ENCODE results near the gene RASGRP4. TPM values are rescaled to one million over a fixed set of nuclear protein-coding genes. Genes with fewer than 3 reads are reported as not detected.

RASGRP4 gene
- total RNA-seq, 2 donors from 2014 or later, result 0.09 TPM; not detected in 1

- Histone ChIP-seq H3K36me3 (ENCODE audit: control insufficient read depth, insufficient read depth, low read length) (no peaks in the 10 kb centered on the region), H3K9ac (ENCODE audit: extremely low read depth, low read length, poor library complexity, severe bottlenecking) (no peak overlapping the region), H3K4me3 (ENCODE audit: low read length) (no peak overlapping the region), H3K4me1 (ENCODE audit: control insufficient read depth, insufficient read depth, low read length) (peaks cover 2% of the 10 kb centered on the region), H3K27me3 (ENCODE audit: control insufficient read depth, insufficient read depth, low read length, poor library complexity, severe bottlenecking) (no peaks in the 10 kb centered on the region), H3K9me3 (ENCODE audit: control insufficient read depth, low read length) (no peaks in the 10 kb centered on the region), H3K27ac (ENCODE audit: low read depth, low read length) (no peak overlapping the region)
- DNase-seq, result no peak
- Mint-ChIP-seq H3K27me3 (ENCODE audit: insufficient read depth) (peaks cover 34% of the 10 kb centered on the region), H3K4me1 (peaks cover 14% of the 10 kb centered on the region), H3K9me3 (no peaks in the 10 kb centered on the region), H3K27ac (no peak overlapping the region), H3K36me3 (ENCODE audit: low read depth) (peaks cover 12% of the 10 kb centered on the region), H3K4me3 (no peak overlapping the region)
- TF ChIP-seq CTCF (conservative IDR thresholded peaks at IDR 0.05), result no peak
- 79% methylated on average over 4 to 8 of the region's 8 CpGs for WGBS, 2 experiments (ENCODE audit: insufficient coverage in 1 of 2, insufficient read length in 1 of 2)
Observed at GRCh38 chr19:38391911-38392464, 34.0 kb downstream of the RASGRP4 start.

- H3K9me3 ChIP-seq (ENCODE audit: control insufficient read depth, low read length), result no peaks in the 10 kb centered on the region
- no peaks in the 10 kb centered on the region for H3K9me3 Mint-ChIP-seq
- H3K36me3 Mint-ChIP-seq (ENCODE audit: low read depth), result peaks cover 7% of the 10 kb centered on the region
- peaks cover 2% of the 10 kb centered on the region for H3K4me1 ChIP-seq (ENCODE audit: control insufficient read depth, insufficient read depth, low read length)
- H3K27me3 ChIP-seq (ENCODE audit: control insufficient read depth, insufficient read depth, low read length, poor library complexity, severe bottlenecking), result no peaks in the 10 kb centered on the region
- WGBS, 2 experiments (ENCODE audit: insufficient coverage in 1 of 2, insufficient read length in 1 of 2), result 68 to 81% methylated on average over 6 to 20 of the region's 22 CpGs
- peaks cover 38% of the 10 kb centered on the region for H3K27me3 Mint-ChIP-seq (ENCODE audit: insufficient read depth)
- peak overlapping the region; percentile 77 for H3K4me3 Mint-ChIP-seq
- no peak overlapping the region for H3K27ac ChIP-seq (ENCODE audit: low read depth, low read length)
- peaks cover 14% of the 10 kb centered on the region for H3K4me1 Mint-ChIP-seq
- no peaks in the 10 kb centered on the region for H3K36me3 ChIP-seq (ENCODE audit: control insufficient read depth, insufficient read depth, low read length)
- peak overlapping the region; percentile 29 for H3K4me3 ChIP-seq (ENCODE audit: low read length)
- peak; percentile 62 for DNase-seq
- no peak overlapping the region for H3K9ac ChIP-seq (ENCODE audit: extremely low read depth, low read length, poor library complexity, severe bottlenecking)
- H3K27ac Mint-ChIP-seq, result peak overlapping the region; percentile 35
- no peak for TF ChIP-seq CTCF (conservative IDR thresholded peaks at IDR 0.05)
Observed at GRCh38 chr19:38389957-38390924, 35.8 kb downstream of the RASGRP4 start.

GRCh38 chr19:38389101-38389925 is 36.7 kb downstream of the RASGRP4 start:
- peaks cover 36% of the 10 kb centered on the region for H3K27me3 Mint-ChIP-seq (ENCODE audit: insufficient read depth)
- H3K27me3 ChIP-seq (ENCODE audit: control insufficient read depth, insufficient read depth, low read length, poor library complexity, severe bottlenecking), result no peaks in the 10 kb centered on the region
- no peaks in the 10 kb centered on the region for H3K36me3 ChIP-seq (ENCODE audit: control insufficient read depth, insufficient read depth, low read length)
- H3K9me3 ChIP-seq (ENCODE audit: control insufficient read depth, low read length), result no peaks in the 10 kb centered on the region
- H3K27ac Mint-ChIP-seq, result peak overlapping the region; percentile 80
- H3K4me1 Mint-ChIP-seq, result peaks cover 11% of the 10 kb centered on the region
- peaks cover 2% of the 10 kb centered on the region for H3K4me1 ChIP-seq (ENCODE audit: control insufficient read depth, insufficient read depth, low read length)
- peak overlapping the region; percentile 94 for H3K4me3 ChIP-seq (ENCODE audit: low read length)
- 0 to 7% methylated on average over 8 to 26 of the region's 28 CpGs for WGBS, 2 experiments (ENCODE audit: insufficient coverage in 1 of 2, insufficient read length in 1 of 2)
- peaks cover 12% of the 10 kb centered on the region for H3K36me3 Mint-ChIP-seq (ENCODE audit: low read depth)
- no peak for TF ChIP-seq CTCF (conservative IDR thresholded peaks at IDR 0.05)
- peak overlapping the region; percentile 69 for H3K9ac ChIP-seq (ENCODE audit: extremely low read depth, low read length, poor library complexity, severe bottlenecking)
- peak overlapping the region; percentile 77 for H3K4me3 Mint-ChIP-seq
- no peaks in the 10 kb centered on the region for H3K9me3 Mint-ChIP-seq
- DNase-seq, result peak; percentile 82
- H3K27ac ChIP-seq (ENCODE audit: low read depth, low read length), result peak overlapping the region; percentile 63
